GM13976 (cell line): Measurements from ENCODE around the gene PACSIN1.

Experiments used
- DNase-seq: peaks from one replicate; pipeline ENCODE4 v3.0.0; 2012; ENCODE audit warnings: low spot score
- CTCF ChIP-seq: IDR thresholded peaks from 2 replicates; pipeline ENCODE4 v1.5.1; 2012; ENCODE audit warnings: borderline replicate concordance, mild to moderate bottlenecking; ENCODE audit not compliant: insufficient read depth; ENCODE audit errors: extremely low read depth, missing control alignments, control extremely low read depth
- in situ Hi-C: fragments of 300-500 bp; cut with MboI; formaldehyde crosslinking; loops from one replicate; pipeline ENCODE4 v1.12.0; 2022; ENCODE audit warnings: low sequenced_read_pairs, mixed read lengths, inconsistent platforms; ENCODE audit not compliant: unreplicated experiment

The PACSIN1 gene

GRCh38 chr6:34553146-34553545 is 87.3 kb downstream of the PACSIN1 start:
- in situ Hi-C loops = no loop called here
- DNase-seq = no peak
- TF ChIP-seq CTCF = no peak

- in situ Hi-C loops = no loop called here
- DNase-seq = no peak
- TF ChIP-seq CTCF = no peak
These were observed 87.9 kb downstream of the PACSIN1 start for GRCh38 chr6:34553750-34554149.

GRCh38 chr6:34554291-34555006 is 88.6 kb downstream of the PACSIN1 start:
- in situ Hi-C loops = no loop called here
- no peak for TF ChIP-seq CTCF
- DNase-seq = no peak

- TF ChIP-seq CTCF = no peak
- in situ Hi-C loops = no loop called here
- no peak for DNase-seq
These were observed 89.1 kb downstream of the PACSIN1 start for GRCh38 chr6:34555007-34555322.

- no peak for TF ChIP-seq CTCF
- no peak for DNase-seq
- in situ Hi-C loops = no loop called here
These were observed 89.5 kb downstream of the PACSIN1 start for GRCh38 chr6:34555328-34555727.

- in situ Hi-C loops = no loop called here
- no peak for TF ChIP-seq CTCF
- no peak for DNase-seq
These were observed 90.2 kb downstream of the PACSIN1 start, which contains the start of gene SPDEF for GRCh38 chr6:34556031-34556471. SPDEF (minus strand) TSS chr6:34556329; CDS start chr6:34544455, 11,874 bp downstream.
